ENCODE measurements around the gene CTSZ.
"Not testable (repeated sequence)": the region's sequence is repeated elsewhere in the genome, so short reads cannot be mapped to it uniquely, and the experiment has no call there.

The CTSZ gene

DNA sequence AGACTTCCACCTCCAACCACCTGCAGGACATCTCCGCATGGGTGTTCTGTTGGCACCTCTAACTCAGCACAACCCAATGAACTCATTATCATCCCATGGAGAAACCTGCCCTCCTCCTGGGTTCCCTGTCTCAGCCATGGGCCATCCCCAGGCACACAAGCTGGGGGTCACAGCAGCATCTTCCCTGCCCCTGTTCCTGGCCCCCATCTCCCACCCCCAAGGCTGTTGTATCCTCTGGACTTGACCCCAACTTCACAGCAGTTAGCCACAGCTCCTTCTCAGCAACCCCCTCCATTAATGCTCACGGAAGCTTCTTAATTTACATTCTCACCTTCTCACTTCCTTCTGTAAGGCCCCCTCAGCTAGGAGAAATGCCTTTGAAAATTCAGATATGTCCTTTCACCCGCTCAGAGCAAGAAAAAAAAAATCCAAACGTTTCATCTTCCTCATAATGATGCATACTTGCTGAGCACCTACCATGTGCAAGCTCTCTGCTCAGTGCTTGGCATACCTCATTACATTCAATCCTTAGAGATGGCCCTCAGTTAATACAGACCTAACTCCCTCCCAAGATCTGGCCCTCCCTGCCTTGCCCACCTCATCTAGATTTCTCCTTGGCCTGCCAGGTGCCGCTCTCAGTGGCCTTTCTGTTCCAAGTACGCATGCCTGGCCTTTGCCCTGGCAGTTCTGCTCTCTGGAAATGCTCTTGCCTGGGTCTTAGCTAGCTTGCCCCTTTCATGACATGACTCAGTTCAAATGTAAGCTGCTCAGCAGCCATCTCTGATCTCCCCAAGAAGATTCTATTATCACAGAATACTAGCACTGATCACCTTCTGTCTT, 28.5 kb downstream of the CTSZ start:
- DNase-seq = peak; percentile 32

DNA sequence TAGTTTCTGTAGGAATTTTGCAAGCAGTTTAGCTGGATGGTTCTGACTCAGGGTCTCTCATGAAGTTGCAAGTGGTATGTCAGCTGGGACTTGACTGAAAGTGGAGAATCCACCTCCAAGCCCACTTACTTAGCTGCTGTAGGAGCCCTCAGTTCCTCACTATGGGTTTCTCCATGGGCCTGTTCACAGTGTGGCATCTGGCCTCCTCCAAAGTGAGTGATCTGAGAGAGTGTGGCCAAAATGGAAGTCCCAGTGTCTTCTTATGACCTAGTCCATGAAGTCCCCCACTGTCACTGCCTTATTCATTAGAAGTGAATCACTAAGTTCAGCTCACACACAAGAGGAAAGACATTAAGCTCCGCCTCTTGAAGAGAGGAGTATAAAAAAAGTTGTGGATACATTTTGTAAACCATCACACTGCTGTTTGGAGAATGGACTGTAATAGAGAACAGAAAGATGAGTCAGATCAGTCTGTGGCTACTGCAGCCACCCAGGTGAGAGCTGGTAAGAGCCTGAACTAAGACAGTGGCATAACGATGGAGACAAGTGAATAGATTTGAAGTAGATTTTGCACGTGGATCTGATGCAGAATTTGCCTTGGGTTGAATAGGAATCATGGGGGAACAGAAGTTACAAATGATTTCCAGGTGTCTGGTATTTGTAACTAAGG, 30.9 kb downstream of the CTSZ start:
- peak; percentile 33 for DNase-seq

DNA sequence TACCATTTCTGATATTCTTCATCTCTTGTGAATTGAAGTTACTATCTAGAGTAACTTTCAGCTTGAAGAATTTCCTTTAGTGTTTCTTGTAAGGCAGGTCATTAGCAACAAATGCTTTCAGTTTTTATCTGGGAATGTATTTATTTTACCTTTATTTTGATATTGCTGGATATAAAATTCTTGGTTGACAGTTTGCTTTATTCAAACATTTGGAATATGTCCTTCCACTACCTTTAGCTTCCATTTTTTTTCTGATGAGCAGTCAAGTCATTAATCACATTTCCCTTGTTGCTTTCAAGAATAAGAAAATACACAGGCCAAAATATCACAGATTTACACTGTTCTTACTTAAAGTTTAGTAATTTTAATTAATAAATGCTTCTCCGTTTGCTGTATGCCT, 31.7 kb downstream of the CTSZ start:
- no peak for DNase-seq

DNA sequence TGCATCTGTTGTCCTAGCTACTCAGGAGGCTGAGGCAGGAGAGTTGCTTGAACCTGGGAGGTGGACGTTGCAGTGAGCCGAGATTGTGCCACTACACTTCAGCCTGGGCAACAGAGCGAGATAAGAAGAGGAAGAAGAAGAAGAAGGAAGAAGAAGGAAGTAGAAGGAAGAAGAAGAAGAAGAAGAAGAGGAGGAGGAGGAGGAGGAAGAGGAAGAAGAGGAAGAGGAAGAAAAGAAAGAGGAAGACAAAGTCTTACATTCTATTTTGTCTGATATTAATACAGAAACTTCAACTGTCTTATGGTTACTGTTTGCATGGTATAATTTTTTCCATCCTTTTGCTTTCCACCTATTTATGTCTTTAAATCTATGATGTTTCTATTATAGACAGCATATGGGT, 33.2 kb downstream of the CTSZ start:
- peak; percentile 9 for DNase-seq

DNA sequence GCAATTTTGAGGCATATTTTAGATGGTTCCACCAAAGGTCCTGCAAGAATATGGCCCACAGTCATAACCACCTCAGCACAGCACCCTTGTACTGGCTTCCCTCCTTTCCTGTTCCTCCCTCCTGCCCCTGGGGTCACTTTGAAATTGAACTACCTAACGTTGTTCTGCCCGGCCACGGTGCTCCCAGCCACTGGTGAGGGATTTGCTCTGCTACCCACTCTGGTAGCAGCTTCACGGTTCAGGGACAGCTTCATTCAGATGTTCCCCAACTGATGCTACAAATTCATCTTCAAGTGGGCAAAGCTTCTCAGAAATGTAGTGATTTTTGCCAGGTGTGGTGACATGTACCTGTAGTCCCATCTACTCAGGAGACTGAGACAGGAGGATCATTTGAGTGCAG, 33.9 kb downstream of the CTSZ start:
- peak; percentile 5 for DNase-seq

DNA sequence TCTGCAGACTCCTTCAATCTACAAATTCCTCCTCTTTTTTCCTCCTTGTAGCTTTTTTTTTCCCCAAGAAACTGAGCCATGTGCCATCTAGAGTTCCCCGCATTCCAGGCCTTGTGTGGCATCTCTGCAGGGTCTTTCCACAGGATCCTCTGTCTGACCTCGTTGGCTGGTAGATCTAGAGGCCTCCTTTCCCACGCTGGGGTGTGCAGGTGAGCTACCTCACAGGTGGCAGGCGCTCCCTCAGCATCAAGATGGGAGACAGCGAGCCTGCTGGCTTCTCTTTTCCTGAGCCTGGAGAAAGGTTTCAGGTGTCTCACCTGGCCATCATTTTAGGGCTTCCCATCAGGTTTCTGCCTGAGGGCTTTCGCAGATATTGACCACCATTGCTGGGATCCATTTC, 35.6 kb downstream of the CTSZ start:
- peak; percentile 21 for DNase-seq

DNA sequence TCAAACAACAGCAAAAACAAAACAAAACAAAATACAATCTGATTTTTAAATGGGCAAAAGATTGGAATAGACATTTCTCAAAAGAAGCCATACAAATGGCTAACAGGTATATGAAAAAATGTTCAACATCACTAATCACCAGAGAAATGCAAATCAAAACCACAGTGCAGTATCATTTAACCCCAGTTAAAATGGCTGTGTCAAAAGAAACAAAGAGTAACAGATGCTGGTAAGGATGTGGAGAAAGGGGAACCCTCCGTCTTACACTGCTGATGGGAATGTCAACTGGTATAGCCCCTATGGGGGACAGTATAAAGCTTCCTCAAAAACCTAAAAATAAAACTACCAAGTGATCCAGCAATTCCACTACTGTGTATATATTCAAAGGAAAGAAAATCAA, 36.9 kb downstream of the CTSZ start:
- DNase-seq = no peak

DNA sequence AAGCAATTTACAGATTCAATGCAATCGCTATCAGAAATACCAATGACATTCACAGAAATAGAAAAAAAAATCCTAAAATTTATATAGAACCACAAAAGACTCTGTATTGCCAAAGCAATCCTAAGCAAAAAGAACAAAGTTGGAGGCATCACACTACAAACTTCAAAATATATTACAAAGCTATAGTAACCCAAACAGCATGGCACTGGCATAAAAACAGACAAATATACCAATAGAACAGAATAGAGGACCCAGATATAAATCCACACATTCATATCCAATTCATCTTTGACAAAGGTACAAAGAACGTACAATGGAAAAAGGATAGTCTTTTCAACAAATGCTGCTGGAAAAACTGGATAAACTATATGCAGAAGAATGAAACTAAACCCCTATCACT, 37.6 kb downstream of the CTSZ start:
- DNase-seq = no peak

DNA sequence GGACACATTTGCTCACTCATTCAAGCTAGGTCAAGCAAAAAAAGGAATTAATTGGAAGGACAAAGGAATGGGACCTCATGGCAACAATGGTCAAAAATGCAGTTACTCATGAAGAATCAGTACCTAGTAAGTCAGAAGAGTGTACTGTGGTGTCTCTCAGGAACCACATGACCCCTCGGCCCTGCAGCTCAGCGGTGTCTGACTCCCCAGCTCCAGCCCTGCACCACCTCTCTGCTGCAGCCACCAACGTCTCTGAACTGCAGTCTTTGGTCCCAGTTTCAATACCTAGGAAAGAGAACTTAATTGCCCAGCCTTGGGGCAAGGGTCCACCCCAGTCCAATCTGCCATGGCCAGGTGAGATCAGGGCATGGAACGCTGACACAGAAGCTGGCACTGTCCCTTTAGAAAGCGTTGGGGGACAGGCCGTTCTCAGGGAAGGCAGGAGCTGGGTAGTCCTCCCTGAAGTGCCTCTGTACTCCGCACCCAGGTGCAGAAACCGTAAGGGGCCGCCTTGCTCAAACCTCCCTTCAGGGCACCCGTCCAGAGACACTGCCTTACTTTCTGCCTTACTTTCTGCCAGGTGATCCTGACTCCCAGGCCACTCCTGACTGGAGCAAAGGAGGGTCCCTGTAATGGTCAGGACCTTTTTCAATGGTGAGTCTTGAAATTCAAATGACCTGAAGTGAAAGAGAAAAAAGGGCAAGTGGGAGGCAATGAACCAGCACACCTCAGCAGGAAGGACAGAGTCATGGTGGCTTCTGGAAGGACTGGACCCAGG, 39.2 kb downstream of the CTSZ start:
- peak; percentile 33 for DNase-seq

DNA sequence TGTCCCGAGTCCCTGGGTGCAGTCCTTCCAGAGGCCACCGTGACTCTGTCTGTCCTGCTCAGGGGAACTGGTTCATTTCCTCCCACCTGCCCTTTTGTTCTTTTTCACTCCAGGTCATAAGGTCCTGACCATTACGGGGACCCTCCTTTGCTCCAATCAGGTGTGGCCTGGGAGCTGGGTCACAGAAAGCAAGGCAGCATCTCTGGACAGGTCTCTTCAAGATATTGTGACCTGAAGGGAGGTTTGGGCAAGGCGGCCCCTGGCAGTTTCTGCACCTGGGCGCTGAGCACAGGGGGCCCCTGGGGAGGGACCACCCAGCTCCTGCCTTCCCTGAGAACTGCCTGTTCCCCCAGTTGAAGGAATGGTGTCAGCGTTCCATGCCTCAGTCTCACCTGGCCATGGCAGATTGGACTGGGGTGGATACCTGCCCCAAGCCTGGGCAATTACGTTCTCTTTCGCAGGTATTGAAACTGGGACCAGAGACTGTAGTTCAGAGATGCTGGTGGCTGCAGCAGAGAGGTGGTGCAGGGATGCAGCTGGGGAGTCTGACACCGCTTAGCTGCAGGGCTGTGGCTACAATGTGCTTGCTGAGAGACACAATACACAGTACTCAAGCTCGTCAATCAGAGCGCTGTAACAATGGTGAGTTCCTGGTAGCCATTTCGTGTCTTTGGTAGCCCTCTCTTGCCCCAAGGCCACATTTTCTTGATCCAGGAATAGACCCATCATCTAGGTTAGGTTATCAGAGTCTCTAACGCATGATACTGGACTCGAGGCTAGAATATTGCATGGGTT, 41.6 kb downstream of the CTSZ start:
- no peak for DNase-seq

DNA sequence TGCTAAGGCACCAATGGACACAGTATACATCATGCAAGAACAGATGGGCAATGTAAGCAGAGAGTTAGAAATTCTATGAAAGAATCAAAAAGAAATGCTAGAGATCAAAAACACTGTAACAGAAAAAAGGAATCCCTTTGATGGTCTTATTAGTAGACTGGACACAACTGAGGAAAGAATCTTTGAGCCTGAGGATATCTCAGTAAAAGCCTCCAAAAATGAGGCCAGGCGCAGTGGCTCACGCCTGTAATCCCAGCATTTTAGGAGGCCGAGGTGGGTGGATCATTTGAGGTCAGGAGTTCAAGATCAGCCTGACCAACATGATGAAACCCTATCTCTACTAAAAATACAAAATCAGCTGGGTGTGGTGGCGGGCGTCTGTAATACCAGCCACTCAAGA, 43.1 kb downstream of the CTSZ start:
- DNase-seq = not testable (repeated sequence)

DNA sequence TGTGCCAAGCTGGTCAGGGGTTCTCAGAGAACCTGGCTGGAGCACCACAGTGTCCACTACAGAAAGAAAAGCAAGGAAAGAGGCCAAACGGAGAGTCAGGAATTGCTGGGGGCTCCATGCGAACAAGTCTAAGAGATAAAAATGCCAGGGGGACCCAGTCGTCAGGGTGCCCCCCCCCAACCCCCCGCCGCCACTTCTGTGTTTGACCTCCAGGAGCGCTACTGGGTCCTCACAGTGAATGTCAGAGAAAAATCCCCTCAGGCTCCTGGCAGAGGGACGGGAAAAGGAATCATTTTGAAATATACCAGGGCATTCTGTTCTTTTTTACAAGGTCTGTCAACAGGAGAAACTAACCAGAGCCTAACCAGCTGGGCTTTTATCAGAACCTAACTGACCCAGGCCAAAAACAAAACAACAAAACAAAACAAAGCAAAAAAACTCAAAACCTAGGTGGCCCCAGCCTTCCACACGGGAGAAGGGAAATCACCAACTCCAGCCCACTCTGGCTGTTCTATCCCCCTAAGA, 43.9 kb downstream of the CTSZ start:
- DNase-seq = no peak

DNA sequence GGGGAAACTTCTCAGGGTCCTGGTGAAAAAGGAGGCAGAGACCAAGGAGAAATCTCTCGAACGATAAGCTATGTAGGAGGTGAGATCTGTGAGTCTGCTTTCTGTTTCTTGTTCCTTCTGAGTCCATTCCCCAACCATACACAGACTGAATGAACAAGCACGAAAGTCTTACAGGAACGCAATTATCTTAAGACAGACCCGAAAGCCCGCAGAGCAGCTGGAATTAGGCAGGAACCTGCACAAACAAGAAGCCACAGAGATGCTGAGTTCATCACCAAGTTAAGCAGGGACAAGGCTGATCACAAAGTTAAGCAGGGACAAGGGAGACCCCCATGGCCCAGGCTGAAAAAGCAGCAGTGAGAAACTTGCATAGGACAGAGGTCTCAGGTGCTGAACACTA, 47.4 kb downstream of the CTSZ start:
- no peak for DNase-seq

DNA sequence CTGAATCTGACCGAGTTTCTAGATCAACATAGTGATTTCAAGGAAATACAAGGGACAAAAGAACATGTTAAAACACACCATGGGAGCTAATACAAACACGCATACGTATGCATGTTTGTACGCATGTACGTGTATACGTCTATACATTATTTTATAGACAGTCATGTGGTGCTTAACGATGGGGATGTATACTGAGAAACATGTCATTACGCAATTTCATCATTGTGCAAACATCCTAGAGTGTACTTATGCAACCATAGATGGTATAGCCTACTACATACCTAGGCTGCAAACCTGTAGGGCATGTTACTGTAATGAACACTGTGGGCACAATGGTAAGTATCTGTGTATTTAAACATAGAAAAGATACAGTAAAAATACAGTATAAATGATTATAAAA, 51.0 kb downstream of the CTSZ start:
- no peak for DNase-seq

DNA sequence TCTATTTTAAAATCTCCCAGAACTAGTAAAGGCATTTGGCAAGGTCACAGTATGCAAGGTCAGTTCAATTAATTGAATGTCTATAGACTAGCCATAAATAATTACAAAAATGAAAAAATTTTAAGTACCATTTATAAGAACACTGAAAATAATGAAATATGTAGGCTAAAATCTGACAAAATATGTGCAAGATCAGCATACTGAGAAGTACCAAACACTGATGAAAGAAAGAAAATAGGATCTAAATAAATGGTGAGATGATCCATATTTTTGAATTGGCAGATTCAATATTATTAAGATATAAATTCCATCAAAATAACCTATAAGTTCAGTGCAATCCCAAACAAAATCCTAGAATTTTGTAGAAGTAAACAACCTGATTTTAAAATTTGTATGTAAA, 54.0 kb downstream of the CTSZ start:
- no peak for DNase-seq

DNA sequence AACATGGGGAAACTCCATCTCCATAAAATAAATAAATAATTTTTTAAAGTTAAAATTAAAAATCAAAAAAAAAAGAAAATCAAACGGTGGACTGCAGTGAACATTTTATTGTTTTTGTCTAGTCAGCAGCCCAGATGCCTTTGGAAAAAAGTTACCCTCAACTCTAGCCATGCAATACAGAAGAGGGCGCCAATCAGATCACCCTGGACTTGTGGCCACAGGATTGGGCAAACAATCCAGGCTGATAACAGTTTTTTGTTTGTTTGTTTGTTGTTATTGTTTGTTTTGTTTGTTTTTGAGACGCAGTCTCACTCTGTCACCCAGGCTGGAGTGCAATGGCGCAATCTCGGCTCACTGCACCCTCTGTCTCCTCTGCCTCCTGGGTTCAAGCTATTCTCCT, 56.5 kb downstream of the CTSZ start:
- DNase-seq = no peak

DNA sequence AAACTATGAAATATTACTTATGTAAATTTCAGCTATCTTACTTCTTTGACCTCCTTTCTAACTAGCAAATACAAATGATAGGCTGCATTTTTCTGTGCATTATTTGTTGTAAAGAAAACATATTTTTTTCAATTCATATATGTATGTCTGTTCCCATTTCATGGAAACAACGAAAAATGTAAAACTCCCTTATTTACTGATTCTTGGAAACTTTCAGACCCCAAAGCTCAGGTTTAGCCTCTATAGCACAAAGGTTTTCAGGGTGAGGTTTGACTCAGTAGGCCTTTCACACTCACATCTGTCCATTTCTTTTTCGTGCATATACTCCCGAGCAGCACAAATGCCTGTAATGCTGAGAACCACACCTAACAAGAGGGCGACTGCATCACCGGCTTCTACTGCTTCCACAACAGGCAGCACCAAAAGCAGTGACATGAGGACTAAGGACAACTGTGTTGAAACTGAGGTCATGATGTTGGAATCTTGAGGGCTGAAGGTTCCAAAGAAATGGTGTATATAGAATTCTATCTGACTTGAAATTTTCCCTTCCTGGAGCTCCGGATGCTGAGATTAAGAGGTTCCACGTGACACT, 59.2 kb downstream of the CTSZ start:
- DNase-seq = not testable (repeated sequence)

DNA sequence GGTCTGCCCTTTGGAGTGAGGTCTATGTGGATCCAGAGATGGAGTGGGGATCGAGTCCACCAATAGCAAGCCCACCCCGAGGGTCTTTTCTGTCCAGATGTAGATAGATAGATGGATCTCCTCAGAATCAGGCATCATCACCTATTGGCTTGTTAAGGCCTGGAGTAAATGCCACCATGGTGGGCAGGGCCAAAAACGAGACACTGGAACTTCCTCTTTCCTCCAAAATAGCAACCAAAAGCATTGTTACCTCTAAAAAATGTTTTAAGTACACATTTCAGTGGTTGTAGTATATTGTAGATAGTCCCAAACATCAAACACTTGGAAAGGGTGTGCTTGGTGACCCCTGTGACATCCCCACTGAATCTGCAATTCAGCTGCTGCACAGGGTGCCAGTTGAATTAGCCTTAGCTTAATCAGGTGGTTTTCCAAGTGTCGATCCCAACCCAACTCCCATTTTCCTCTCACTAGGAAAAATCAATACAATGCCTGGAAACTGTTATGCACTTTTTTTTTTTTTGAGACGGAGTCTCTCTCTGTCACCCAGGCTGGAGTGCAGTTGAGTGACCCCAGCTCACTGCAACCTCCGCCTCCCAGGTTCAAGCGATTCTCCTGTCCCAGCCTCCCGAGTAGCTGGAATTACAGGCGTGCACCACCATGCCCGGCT, 61.0 kb downstream of the CTSZ start:
- no peak for DNase-seq

Measured in activated CD8-positive, alpha-beta memory T cell treated with anti-CD3 and anti-CD28 coated beads for 24 hours (primary cell).